GM12891 (cell line): ENCODE data around the gene FAM110A.

Experiments used
- DNase-seq: peaks from one replicate; pipeline ENCODE4 v3.0.0; 2011; ENCODE audit warnings: low spot score; ENCODE audit not compliant: insufficient read length
- FAIRE-seq: peaks from 2 replicates; lab custom pipeline; 2011; peaks lifted over from hg19 to GRCh38; lab: Jason Lieb, UNC
- PAX5 ChIP-seq: IDR thresholded peaks from 2 replicates; pipeline ENCODE4 v1.6.1; 2011; ENCODE audit warnings: low read length, moderate library complexity, mild to moderate bottlenecking; ENCODE audit not compliant: insufficient read depth, severe bottlenecking
- POLR2A ChIP-seq: IDR thresholded peaks from 2 replicates; pipeline ENCODE4 v1.6.1; 2011; ENCODE audit warnings: low read depth, low read length, control low read depth
- POLR2AphosphoS5 ChIP-seq: IDR thresholded peaks from 2 replicates; pipeline ENCODE4 v1.6.1; 2011; ENCODE audit warnings: low read depth, low read length, control low read depth
- POU2F2 ChIP-seq: IDR thresholded peaks from 2 replicates; pipeline ENCODE4 v1.6.1; 2011; ENCODE audit warnings: low read depth, mild to moderate bottlenecking, control low read depth, low read length, moderate library complexity
- SPI1 ChIP-seq: IDR thresholded peaks from 2 replicates; pipeline ENCODE4 v1.6.1; 2011; ENCODE audit warnings: low read depth, low read length, control low read depth
- TAF1 ChIP-seq: IDR thresholded peaks from 2 replicates; pipeline ENCODE4 v1.6.1; 2011; ENCODE audit warnings: low read depth, low read length, control low read depth

Gene FAM110A

DNA sequence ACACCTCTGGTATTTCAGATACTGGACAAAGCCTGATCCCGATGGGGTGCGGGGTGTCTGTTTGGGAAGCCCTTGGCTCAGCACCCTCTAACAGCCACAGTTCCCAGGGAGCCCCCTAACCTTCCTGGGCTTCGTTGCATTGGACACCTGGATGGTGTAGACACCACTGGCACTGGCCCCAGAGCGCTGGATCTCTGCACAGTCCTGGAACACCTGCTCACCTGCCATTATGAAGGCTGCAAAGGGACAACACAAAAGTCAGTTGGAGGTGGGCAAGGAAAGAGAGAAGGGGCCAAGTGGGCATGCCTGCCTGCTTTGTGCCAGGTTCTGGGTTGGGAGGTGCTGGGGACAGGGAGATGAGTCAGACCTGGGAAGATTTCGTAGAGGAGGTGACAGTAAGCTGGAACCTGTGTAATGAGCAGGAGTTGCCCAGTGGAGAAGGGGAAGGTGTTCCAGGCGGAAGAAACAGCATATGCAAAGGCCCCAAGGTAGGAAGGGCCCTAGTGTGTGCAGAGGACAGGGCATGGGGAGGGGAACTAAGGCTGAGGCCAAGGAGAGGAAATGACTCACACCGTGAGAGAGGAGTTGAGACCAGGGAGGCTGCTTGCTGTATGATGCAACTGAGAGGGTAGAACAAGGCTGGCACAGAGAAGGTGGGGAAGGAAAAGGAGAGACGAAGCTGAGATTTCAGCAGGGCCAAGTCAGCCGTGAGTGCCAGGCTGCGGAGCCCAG lies 47.7 kb downstream of the FAM110A start:
- TF ChIP-seq SPI1 (no peak), POLR2AphosphoS5 (no peak), TAF1 (no peak), PAX5 (no peak), POLR2A (no peak), POU2F2 (no peak)
- FAIRE-seq = no peak
- no peak for DNase-seq

DNA sequence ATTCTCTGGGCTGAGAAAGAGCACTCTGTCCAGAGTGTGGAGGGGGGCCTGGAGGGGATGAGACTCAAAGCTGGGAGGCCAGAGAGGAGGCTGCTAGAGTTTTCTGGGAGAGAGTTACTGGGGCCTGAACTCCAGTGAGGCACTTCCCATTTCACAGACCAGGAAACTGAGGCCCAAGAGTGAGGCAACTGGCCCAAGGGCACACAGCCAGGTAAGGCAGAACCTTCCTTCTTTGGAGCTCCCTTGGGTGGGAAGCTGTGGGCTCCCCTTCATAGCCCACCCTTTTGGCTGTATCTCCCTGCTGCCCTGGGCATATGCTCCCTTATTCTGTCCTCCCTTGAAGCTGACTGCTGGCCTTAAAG lies 48.2 kb downstream of the FAM110A start:
- no peak for FAIRE-seq
- no peak for TF ChIP-seq POLR2A
- no peak for TF ChIP-seq POLR2AphosphoS5
- no peak for TF ChIP-seq SPI1
- TF ChIP-seq TAF1 = no peak
- TF ChIP-seq POU2F2 = no peak
- TF ChIP-seq PAX5 = no peak
- DNase-seq = no peak

DNA sequence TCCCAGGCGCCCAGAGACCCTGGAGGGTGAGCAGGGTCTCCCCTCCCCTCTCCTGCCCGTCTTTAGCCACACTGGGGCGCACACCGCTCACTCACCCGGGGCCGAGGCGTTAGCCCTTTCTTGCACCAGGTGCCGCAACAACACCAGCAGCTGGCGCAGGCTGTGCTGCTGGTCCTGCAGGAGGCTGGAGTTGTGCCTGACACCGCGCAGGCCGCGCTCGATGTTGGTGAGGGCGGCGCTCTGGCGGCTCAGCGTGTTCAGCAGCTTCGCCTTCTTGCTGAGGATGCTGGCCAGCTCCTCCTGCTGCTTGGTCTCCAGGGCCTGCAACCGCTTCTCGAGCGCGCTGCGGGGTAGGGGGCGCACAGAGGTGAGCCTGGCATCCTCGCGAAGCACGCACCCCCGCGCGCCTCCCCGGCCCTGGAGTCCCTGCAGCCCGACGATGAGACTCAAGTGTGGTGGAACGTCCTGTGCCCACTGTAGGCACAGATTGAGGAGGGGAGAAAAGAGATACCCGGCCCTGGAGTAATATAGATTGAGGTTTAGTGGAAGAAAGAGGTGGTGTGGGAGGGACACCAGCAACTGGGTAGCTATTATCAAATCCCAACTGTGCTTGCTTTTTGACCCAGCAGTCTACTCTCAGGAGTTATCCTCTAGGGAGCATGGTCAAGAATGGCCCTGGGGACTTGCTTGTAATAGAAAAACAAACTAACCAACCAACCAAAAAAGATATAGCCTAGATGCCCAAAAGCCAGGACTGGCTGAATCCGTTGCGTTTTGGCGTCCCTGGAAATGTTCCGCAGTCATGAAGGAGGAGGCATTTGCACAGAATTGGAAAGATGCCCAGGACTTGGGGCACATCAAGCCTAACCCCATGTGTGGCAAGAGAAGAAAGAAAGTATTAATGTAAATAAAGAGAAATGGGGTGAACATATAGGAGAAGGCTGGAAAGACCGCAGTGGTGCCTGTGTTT lies 51.8 kb downstream of the FAM110A start:
- FAIRE-seq (no peak), DNase-seq (no peak)
- TF ChIP-seq POLR2A (no peak), POLR2AphosphoS5 (no peak)

DNA sequence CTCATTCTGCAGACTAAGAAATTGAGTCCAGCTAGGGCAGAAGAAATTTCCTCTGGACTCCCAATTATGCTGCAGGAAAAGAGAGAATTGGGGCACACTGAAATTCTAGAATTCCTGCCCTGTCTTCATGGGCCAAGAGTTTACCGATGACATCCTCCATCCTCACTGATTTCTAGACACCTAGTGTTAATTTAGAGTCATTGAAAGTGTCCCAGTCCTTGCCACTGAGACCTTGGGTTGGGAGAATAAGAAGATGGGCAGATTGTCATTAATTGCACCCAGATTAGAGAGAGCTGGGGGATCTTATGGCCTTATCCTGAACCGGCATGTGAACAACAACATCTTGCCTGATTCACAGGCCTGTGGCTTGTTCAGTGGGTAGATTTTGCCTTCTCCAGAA lies 53.6 kb downstream of the FAM110A start:
- DNase-seq = no peak
- no peak for FAIRE-seq
- TF ChIP-seq PAX5 = no peak
- TF ChIP-seq TAF1 = no peak
- no peak for TF ChIP-seq POU2F2
- no peak for TF ChIP-seq POLR2AphosphoS5
- TF ChIP-seq SPI1 = no peak

DNA sequence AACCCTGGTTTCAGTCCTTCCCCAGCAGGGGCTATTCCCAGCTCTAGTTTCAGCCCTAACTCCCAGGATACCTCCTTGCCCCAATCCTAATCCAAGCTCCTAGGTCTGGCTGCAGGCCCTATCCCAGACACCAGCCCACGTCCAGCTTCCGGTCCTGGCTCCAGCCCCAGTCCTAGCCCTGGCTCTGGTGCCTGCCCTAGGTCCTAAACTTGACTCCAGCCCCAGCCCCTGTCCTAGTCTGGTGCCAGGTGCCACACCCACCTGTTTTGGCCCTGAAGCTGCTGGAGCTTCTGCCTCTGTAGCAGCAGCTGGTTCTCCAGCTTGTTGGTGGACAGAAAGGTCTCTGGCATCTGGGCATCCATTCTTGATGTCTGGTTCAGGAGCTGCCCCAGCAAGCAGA lies 54.5 kb downstream of the FAM110A start:
- no peak for TF ChIP-seq PAX5
- TF ChIP-seq TAF1 = no peak
- TF ChIP-seq POU2F2 = no peak
- TF ChIP-seq POLR2A = no peak
- no peak for TF ChIP-seq SPI1
- no peak for TF ChIP-seq POLR2AphosphoS5
- FAIRE-seq = no peak
- DNase-seq = no peak

DNA sequence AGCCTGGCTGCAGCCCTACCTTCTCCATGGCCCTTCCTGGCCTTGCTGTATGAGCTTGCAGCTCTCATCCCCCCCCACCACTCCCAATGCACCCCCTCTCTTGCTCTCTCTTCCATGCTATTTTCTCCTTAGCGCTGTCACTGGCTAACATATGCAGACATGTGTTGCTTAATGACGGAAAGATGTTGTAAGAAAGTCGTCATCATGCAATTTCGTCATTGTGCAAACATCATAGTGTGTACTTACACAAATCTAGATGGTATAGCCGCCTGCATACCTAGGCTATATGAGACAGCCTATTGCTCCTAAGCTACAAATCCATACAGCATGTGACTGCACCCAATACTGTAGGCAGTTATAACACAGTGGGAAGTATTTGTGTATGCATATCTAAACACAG lies 55.6 kb downstream of the FAM110A start:
- TF ChIP-seq SPI1 = no peak
- no peak for TF ChIP-seq PAX5
- no peak for TF ChIP-seq POU2F2
- TF ChIP-seq POLR2AphosphoS5 = no peak
- no peak for TF ChIP-seq TAF1
- TF ChIP-seq POLR2A = no peak
- DNase-seq = no peak
- FAIRE-seq = no peak

DNA sequence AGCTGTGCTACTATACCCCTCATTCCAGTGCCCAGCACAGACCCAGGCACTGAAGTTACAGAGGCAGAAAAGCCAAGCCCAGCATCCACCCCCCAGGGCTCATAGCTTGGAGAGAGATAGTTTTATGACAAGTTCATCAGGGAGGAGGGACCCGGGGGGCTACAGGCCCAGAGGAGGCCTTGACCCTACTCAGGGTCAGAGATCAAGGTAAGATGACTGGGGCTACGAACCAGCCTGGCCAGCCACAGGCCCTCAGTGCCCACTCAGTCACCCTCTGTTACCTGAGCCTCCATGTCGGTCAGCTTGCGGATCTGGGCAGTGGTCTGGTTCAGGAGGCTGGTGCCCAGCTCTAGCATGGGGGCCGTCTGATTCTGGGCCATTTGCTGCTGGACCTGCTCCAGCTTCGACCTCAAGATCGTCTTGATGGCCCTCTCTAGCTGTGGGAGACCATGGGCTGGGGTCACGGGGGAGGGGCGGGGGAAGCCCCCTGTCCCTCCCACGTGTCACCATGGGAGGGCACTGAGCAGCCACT lies 56.5 kb downstream of the FAM110A start:
- FAIRE-seq = no peak
- no peak for DNase-seq
- TF ChIP-seq SPI1 (no peak), POU2F2 (no peak), PAX5 (no peak), TAF1 (no peak), POLR2A (no peak), POLR2AphosphoS5 (no peak)

DNA sequence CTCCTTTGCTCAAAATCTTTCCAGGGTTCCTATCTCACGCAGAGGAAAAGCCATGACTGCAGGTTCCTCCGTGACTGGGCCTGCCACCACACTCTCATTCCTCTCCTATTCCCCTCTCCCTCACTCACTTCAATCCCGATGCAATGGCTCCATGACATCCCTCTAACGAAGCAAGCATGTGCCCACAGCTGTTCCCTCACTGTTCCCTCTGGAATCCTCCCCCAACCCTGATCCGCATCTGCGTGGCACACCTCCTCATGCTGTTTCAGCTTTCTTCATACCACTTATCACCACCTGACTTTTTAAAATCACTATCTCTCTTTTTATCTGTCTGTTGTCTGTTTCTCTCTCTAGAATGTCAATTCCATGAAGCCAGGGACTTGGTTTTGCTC lies 57.1 kb downstream of the FAM110A start:
- TF ChIP-seq PAX5 = no peak
- no peak for TF ChIP-seq SPI1
- no peak for TF ChIP-seq POLR2A
- no peak for TF ChIP-seq POLR2AphosphoS5
- no peak for TF ChIP-seq POU2F2
- no peak for TF ChIP-seq TAF1
- FAIRE-seq = no peak
- no peak for DNase-seq

DNA sequence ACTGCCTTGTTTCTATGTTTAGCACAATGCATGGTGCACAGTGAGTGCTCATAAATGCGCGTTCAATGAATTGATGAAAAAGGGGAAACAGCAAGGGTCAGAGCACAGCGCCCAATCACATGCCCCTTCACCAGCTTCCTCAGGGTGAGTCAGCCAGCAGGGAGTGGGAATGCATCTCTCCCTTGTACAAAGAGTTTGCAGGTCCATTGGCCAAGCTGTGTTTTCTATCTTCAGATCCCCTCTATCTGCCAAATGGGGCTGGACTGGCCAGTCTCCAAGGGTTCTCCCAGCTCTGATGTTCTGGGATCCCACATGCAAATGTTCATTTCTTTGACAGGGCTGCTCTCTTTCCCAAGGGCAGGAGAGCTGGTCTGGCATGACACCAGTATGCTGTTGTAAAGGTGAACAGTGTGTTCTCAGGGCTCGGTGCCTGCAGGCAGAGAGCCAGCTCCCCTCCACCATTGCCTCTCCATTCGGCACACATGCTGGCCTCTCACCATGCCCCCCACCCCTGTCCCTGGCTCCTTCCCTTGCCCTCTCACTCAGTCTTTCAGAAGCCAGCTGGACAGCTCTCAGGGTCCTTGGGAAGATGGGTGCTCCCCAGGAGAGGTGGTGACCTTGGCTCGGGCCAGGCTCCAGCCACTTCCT lies 57.7 kb downstream of the FAM110A start:
- no peak for TF ChIP-seq SPI1
- no peak for TF ChIP-seq POU2F2
- no peak for TF ChIP-seq POLR2AphosphoS5
- TF ChIP-seq PAX5 = no peak
- no peak for TF ChIP-seq TAF1
- no peak for TF ChIP-seq POLR2A
- no peak for DNase-seq
- FAIRE-seq = no peak
